Hematopoietic multipotent progenitor cell treated with erythropoietin and hydrocortisone succinate and interleukin-3 and kit ligand, for 15 days (in vitro differentiated cells): Measurements from ENCODE around the gene FAM237B.
"Not testable (repeated sequence)": the region's sequence is repeated elsewhere in the genome, so short reads cannot be mapped to it uniquely, and the experiment has no call there.

Experiments used
- DNase-seq: peaks from one replicate; pipeline ENCODE4 v3.0.0-alpha.2; 2015; ENCODE audit warnings: low spot score

The FAM237B gene

GRCh38 chr7:90320801-90321494 lies at the start of gene FAM237B:
FAM237B (minus strand) TSS chr7:90321304; CDS start chr7:90319748, 1,556 bp downstream.
- no peak for DNase-seq

- DNase-seq, result no peak
Observed at GRCh38 chr7:90351987-90352386, 30.9 kb upstream of the FAM237B start.

- DNase-seq, result not testable (repeated sequence)
Observed at GRCh38 chr7:90350032-90350431, 28.9 kb upstream of the FAM237B start.

GRCh38 chr7:90349305-90349704 lies 28.2 kb upstream of the FAM237B start:
- DNase-seq, result no peak

GRCh38 chr7:90347759-90348158 lies 26.7 kb upstream of the FAM237B start:
- no peak for DNase-seq

- peak; percentile 94 for DNase-seq
Observed at GRCh38 chr7:90346336-90347125, 25.4 kb upstream of the FAM237B start, which contains the start of gene GTPBP10. GTPBP10 (plus strand) TSS chr7:90346716; CDS start chr7:90346742, 26 bp downstream.

GRCh38 chr7:90345595-90346335 lies 24.7 kb upstream of the FAM237B start:
- DNase-seq, result no peak

- DNase-seq, result no peak
Observed at GRCh38 chr7:90345016-90345415, 23.9 kb upstream of the FAM237B start.

GRCh38 chr7:90337106-90337505 lies 16.0 kb upstream of the FAM237B start:
- DNase-seq, result no peak

- not testable (repeated sequence) for DNase-seq
Observed at GRCh38 chr7:90334926-90335325, 13.8 kb upstream of the FAM237B start.

GRCh38 chr7:90334193-90334843 lies 13.2 kb upstream of the FAM237B start:
- no peak for DNase-seq

- DNase-seq, result no peak
Observed at GRCh38 chr7:90326500-90326899, 5.4 kb upstream of the FAM237B start.

- DNase-seq, result no peak
Observed at GRCh38 chr7:90322837-90323236, 1.7 kb upstream of the FAM237B start.

GRCh38 chr7:90320418-90320800 lies 695 bp downstream of the FAM237B start:
- DNase-seq, result no peak

- no peak for DNase-seq
Observed at GRCh38 chr7:90320014-90320413, 1.1 kb downstream of the FAM237B start.

GRCh38 chr7:90313907-90314306 lies 7.2 kb downstream of the FAM237B start:
- DNase-seq, result no peak

- DNase-seq, result no peak
Observed at GRCh38 chr7:90312745-90313144, 8.4 kb downstream of the FAM237B start.

GRCh38 chr7:90311175-90311574 lies 9.9 kb downstream of the FAM237B start:
- DNase-seq, result no peak

- no peak for DNase-seq
Observed at GRCh38 chr7:90309872-90310271, 11.2 kb downstream of the FAM237B start.

- no peak for DNase-seq
Observed at GRCh38 chr7:90303241-90303640, 17.9 kb downstream of the FAM237B start.

GRCh38 chr7:90298145-90299038 lies 22.7 kb downstream of the FAM237B start:
- no peak for DNase-seq
